ENCODE data around the gene KDM6A. TPM values are rescaled to one million over a fixed set of nuclear protein-coding genes. Genes with fewer than 3 reads are reported as not detected.
"Not testable (repeated sequence)": the region's sequence is repeated elsewhere in the genome, so short reads cannot be mapped to it uniquely, and the experiment has no call there.

Gene KDM6A
- polyA plus RNA-seq, 4 donors, result 9.5 to 31.0 (median 14.4) TPM

GRCh38 chrX:44922980-44923379, 50.0 kb downstream of the KDM6A start:
- FAIRE-seq (no peak), DNase-seq (no peak)
- Histone ChIP-seq H3K9me3 (ENCODE audit: control insufficient read depth in 2 of 2, insufficient read depth in 1 of 2, low read depth in 1 of 2, low read length in 1 of 2) (no peaks in the 10 kb centered on the region), H3K36me3 (ENCODE audit: control insufficient read depth in 3 of 3, insufficient read depth in 2 of 3, low read depth in 1 of 3, low read length in 3 of 3) (no peaks in the 10 kb centered on the region), H3K4me1 (ENCODE audit: control insufficient read depth in 3 of 3, insufficient read depth in 2 of 3, low read depth in 1 of 3, low read length in 2 of 3) (no peaks in the 10 kb centered on the region), H3K27me3 (ENCODE audit: control insufficient read depth in 3 of 3, insufficient read depth in 3 of 3, low read length in 3 of 3) (no peaks in the 10 kb centered on the region), H3K27ac (ENCODE audit: low read depth in 1 of 3, low read length in 2 of 3) (no peak overlapping the region), H3K4me3 (ENCODE audit: low read depth in 1 of 3, low read length in 3 of 3) (no peak overlapping the region)
- 69 to 80% (median 70%) methylated on average over 4 of the region's 4 CpGs for WGBS, 3 donors

GRCh38 chrX:44927398-44927797, 54.4 kb downstream of the KDM6A start:
- Histone ChIP-seq H3K27ac (ENCODE audit: low read depth in 1 of 3, low read length in 2 of 3) (no peak overlapping the region), H3K27me3 (ENCODE audit: control insufficient read depth in 3 of 3, insufficient read depth in 3 of 3, low read length in 3 of 3) (no peaks in the 10 kb centered on the region), H3K4me3 (ENCODE audit: low read depth in 1 of 3, low read length in 3 of 3) (no peak overlapping the region), H3K4me1 (ENCODE audit: control insufficient read depth in 3 of 3, insufficient read depth in 2 of 3, low read depth in 1 of 3, low read length in 2 of 3) (no peaks in the 10 kb centered on the region), H3K9me3 (ENCODE audit: control insufficient read depth in 2 of 2, insufficient read depth in 1 of 2, low read depth in 1 of 2, low read length in 1 of 2) (no peaks in the 10 kb centered on the region), H3K36me3 (ENCODE audit: control insufficient read depth in 3 of 3, insufficient read depth in 2 of 3, low read depth in 1 of 3, low read length in 3 of 3) (no peaks in the 10 kb centered on the region)
- DNase-seq (no peak), FAIRE-seq (no peak)
- WGBS, 3 donors, result 78 to 94% (median 81%) methylated on average over 1 of the region's 1 CpG

- WGBS, 3 donors, result 87 to 89% (median 89%) methylated on average over 4 of the region's 4 CpGs
- no peak for FAIRE-seq
- H3K9me3 ChIP-seq (ENCODE audit: control insufficient read depth in 2 of 2, insufficient read depth in 1 of 2, low read depth in 1 of 2, low read length in 1 of 2), result no peaks in the 10 kb centered on the region
- H3K4me1 ChIP-seq (ENCODE audit: control insufficient read depth in 3 of 3, insufficient read depth in 2 of 3, low read depth in 1 of 3, low read length in 2 of 3), result no peaks in the 10 kb centered on the region
- H3K36me3 ChIP-seq (ENCODE audit: control insufficient read depth in 3 of 3, insufficient read depth in 2 of 3, low read depth in 1 of 3, low read length in 3 of 3), result no peaks in the 10 kb centered on the region
- no peak for DNase-seq
- H3K27ac ChIP-seq (ENCODE audit: low read depth in 1 of 3, low read length in 2 of 3), result no peak overlapping the region
- H3K4me3 ChIP-seq (ENCODE audit: low read depth in 1 of 3, low read length in 3 of 3), result no peak overlapping the region
- no peaks in the 10 kb centered on the region for H3K27me3 ChIP-seq (ENCODE audit: control insufficient read depth in 3 of 3, insufficient read depth in 3 of 3, low read length in 3 of 3)
Measured at GRCh38 chrX:44931441-44931973, 58.5 kb downstream of the KDM6A start.

DNA sequence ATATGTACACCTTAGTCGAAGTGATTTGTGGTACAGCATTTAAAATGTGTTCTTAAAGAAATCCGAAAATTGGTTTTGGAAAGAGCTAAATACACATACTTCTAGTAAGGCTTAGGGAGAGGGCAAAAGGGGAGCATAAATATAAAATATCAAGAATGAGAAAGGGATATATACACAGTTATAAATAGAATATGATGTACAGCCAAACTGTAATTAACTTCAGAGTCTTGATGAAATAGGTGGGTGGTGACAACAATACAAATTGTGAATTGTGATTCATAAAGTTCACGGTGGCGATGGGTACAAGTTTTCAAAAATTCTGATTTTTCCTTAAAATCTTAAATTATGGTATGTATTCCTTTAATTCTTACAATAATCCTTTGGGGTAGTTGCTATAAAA, 62.2 kb downstream of the KDM6A start:
- no peaks in the 10 kb centered on the region for H3K27me3 ChIP-seq (ENCODE audit: control insufficient read depth in 3 of 3, insufficient read depth in 3 of 3, low read length in 3 of 3)
- H3K27ac ChIP-seq (ENCODE audit: low read depth in 1 of 3, low read length in 2 of 3), result no peak overlapping the region
- no peak for DNase-seq
- H3K36me3 ChIP-seq (ENCODE audit: control insufficient read depth in 3 of 3, insufficient read depth in 2 of 3, low read depth in 1 of 3, low read length in 3 of 3), result no peaks in the 10 kb centered on the region
- no peaks in the 10 kb centered on the region for H3K4me1 ChIP-seq (ENCODE audit: control insufficient read depth in 3 of 3, insufficient read depth in 2 of 3, low read depth in 1 of 3, low read length in 2 of 3)
- no peak overlapping the region for H3K4me3 ChIP-seq (ENCODE audit: low read depth in 1 of 3, low read length in 3 of 3)
- 93 to 99% (median 96%) methylated on average over 4 of the region's 4 CpGs for WGBS, 3 donors
- no peak for FAIRE-seq
- no peaks in the 10 kb centered on the region for H3K9me3 ChIP-seq (ENCODE audit: control insufficient read depth in 2 of 2, insufficient read depth in 1 of 2, low read depth in 1 of 2, low read length in 1 of 2)

GRCh38 chrX:44935640-44936039, 62.7 kb downstream of the KDM6A start:
- H3K4me3 ChIP-seq (ENCODE audit: low read depth in 1 of 3, low read length in 3 of 3), result no peak overlapping the region
- no peaks in the 10 kb centered on the region for H3K9me3 ChIP-seq (ENCODE audit: control insufficient read depth in 2 of 2, insufficient read depth in 1 of 2, low read depth in 1 of 2, low read length in 1 of 2)
- no peaks in the 10 kb centered on the region for H3K27me3 ChIP-seq (ENCODE audit: control insufficient read depth in 3 of 3, insufficient read depth in 3 of 3, low read length in 3 of 3)
- no peaks in the 10 kb centered on the region for H3K4me1 ChIP-seq (ENCODE audit: control insufficient read depth in 3 of 3, insufficient read depth in 2 of 3, low read depth in 1 of 3, low read length in 2 of 3)
- no peak overlapping the region for H3K27ac ChIP-seq (ENCODE audit: low read depth in 1 of 3, low read length in 2 of 3)
- no peak for FAIRE-seq
- no peak for DNase-seq
- WGBS, 3 donors, result 95 to 96% (median 96%) methylated on average over 5 of the region's 5 CpGs
- no peaks in the 10 kb centered on the region for H3K36me3 ChIP-seq (ENCODE audit: control insufficient read depth in 3 of 3, insufficient read depth in 2 of 3, low read depth in 1 of 3, low read length in 3 of 3)

- H3K4me1 ChIP-seq (ENCODE audit: control insufficient read depth in 3 of 3, insufficient read depth in 2 of 3, low read depth in 1 of 3, low read length in 2 of 3), result no peaks in the 10 kb centered on the region
- FAIRE-seq (no peak), DNase-seq (no peak)
- H3K27me3 ChIP-seq (ENCODE audit: control insufficient read depth in 3 of 3, insufficient read depth in 3 of 3, low read length in 3 of 3), result no peaks in the 10 kb centered on the region
- H3K27ac ChIP-seq (ENCODE audit: low read depth in 1 of 3, low read length in 2 of 3), result no peak overlapping the region
- no peaks in the 10 kb centered on the region for H3K9me3 ChIP-seq (ENCODE audit: control insufficient read depth in 2 of 2, insufficient read depth in 1 of 2, low read depth in 1 of 2, low read length in 1 of 2)
- H3K36me3 ChIP-seq (ENCODE audit: control insufficient read depth in 3 of 3, insufficient read depth in 2 of 3, low read depth in 1 of 3, low read length in 3 of 3), result no peaks in the 10 kb centered on the region
- no peak overlapping the region for H3K4me3 ChIP-seq (ENCODE audit: low read depth in 1 of 3, low read length in 3 of 3)
- WGBS, 3 donors, result 68 to 96% (median 74%) methylated on average over 2 of the region's 2 CpGs
Measured at GRCh38 chrX:44937606-44938005, 64.6 kb downstream of the KDM6A start.

DNA sequence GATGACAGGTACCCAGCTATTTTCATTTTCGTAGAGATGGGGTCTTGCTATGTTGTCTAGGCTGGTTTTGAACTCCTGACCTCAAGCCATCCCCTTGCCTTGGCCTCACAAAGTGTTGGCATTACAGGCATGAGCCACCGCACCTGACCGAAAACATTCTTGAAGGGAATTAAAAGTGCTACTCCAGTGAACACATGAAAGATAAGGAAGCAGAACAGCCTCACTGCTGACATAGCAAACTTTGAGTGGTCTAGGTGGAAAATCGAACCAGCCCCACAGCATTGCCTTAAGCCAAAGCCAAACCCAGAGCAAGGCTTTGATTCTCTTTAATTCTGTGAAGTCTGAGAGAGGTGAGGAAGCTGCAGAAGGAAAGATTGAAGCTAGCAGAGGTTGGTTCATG, 65.1 kb downstream of the KDM6A start:
- H3K36me3 ChIP-seq (ENCODE audit: control insufficient read depth in 3 of 3, insufficient read depth in 2 of 3, low read depth in 1 of 3, low read length in 3 of 3), result no peaks in the 10 kb centered on the region
- H3K27me3 ChIP-seq (ENCODE audit: control insufficient read depth in 3 of 3, insufficient read depth in 3 of 3, low read length in 3 of 3), result no peaks in the 10 kb centered on the region
- H3K4me1 ChIP-seq (ENCODE audit: control insufficient read depth in 3 of 3, insufficient read depth in 2 of 3, low read depth in 1 of 3, low read length in 2 of 3), result no peaks in the 10 kb centered on the region
- FAIRE-seq, result no peak
- H3K4me3 ChIP-seq (ENCODE audit: low read depth in 1 of 3, low read length in 3 of 3), result no peak overlapping the region
- no peak overlapping the region for H3K27ac ChIP-seq (ENCODE audit: low read depth in 1 of 3, low read length in 2 of 3)
- 81 to 83% (median 82%) methylated on average over 4 of the region's 4 CpGs for WGBS, 3 donors
- no peak for DNase-seq
- no peaks in the 10 kb centered on the region for H3K9me3 ChIP-seq (ENCODE audit: control insufficient read depth in 2 of 2, insufficient read depth in 1 of 2, low read depth in 1 of 2, low read length in 1 of 2)

DNA sequence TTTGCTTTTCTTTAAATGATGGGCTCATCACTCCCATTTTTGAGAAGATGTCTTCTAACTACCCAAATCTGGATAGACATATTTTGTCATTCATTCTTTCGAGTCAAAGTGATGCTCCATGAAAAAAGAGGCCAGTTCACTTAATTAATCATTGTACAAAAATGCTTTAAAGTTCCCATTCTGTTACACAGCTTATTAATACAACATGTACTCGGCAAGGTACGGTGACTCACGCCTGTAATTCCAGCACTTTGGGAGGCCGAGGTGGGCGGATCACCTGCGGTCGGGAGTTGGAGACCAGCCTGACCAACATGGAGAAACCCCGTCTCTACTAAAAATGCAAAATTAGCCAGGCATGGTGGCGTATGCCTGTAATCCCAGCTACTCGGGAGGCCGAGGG, 67.6 kb downstream of the KDM6A start:
- not testable (repeated sequence) for H3K9me3 ChIP-seq (ENCODE audit: control insufficient read depth in 2 of 2, insufficient read depth in 1 of 2, low read depth in 1 of 2, low read length in 1 of 2); H3K27ac ChIP-seq (ENCODE audit: low read depth in 1 of 3, low read length in 2 of 3); DNase-seq; H3K4me1 ChIP-seq (ENCODE audit: control insufficient read depth in 3 of 3, insufficient read depth in 2 of 3, low read depth in 1 of 3, low read length in 2 of 3); H3K36me3 ChIP-seq (ENCODE audit: control insufficient read depth in 3 of 3, insufficient read depth in 2 of 3, low read depth in 1 of 3, low read length in 3 of 3); FAIRE-seq; H3K27me3 ChIP-seq (ENCODE audit: control insufficient read depth in 3 of 3, insufficient read depth in 3 of 3, low read length in 3 of 3); H3K4me3 ChIP-seq (ENCODE audit: low read depth in 1 of 3, low read length in 3 of 3)
- WGBS, 3 donors, result 96 to 97% (median 96%) methylated on average over 12 of the region's 12 CpGs

- H3K9me3 ChIP-seq (ENCODE audit: control insufficient read depth in 2 of 2, insufficient read depth in 1 of 2, low read depth in 1 of 2, low read length in 1 of 2), result peaks cover 0 to 7% of the 10 kb centered on the region in 2 donors
- FAIRE-seq (no peak), DNase-seq (no peak)
- WGBS, 3 donors, result 87 to 95% (median 95%) methylated on average over 3 of the region's 3 CpGs
- no peak overlapping the region for H3K4me3 ChIP-seq (ENCODE audit: low read depth in 1 of 3, low read length in 3 of 3)
- no peak overlapping the region for H3K27ac ChIP-seq (ENCODE audit: low read depth in 1 of 3, low read length in 2 of 3)
- H3K36me3 ChIP-seq (ENCODE audit: control insufficient read depth in 3 of 3, insufficient read depth in 2 of 3, low read depth in 1 of 3, low read length in 3 of 3), result peaks cover 0 to 2% (median 0%) of the 10 kb centered on the region in 3 donors
- no peaks in the 10 kb centered on the region for H3K4me1 ChIP-seq (ENCODE audit: control insufficient read depth in 3 of 3, insufficient read depth in 2 of 3, low read depth in 1 of 3, low read length in 2 of 3)
- H3K27me3 ChIP-seq (ENCODE audit: control insufficient read depth in 3 of 3, insufficient read depth in 3 of 3, low read length in 3 of 3), result no peaks in the 10 kb centered on the region
Measured at GRCh38 chrX:44943007-44943406, 70.0 kb downstream of the KDM6A start.
